H9 (cell line): ENCODE results near the gene SPIRE2. TPM values are rescaled to one million over a fixed set of nuclear protein-coding genes. Genes with fewer than 3 reads are reported as not detected.

Source experiments
- DNase-seq: peaks from one replicate; pipeline ENCODE4 v3.0.0-alpha.2; 2017
- H2AFZ ChIP-seq: one replicate; pipeline ENCODE4 v1.6.1; 2013; ENCODE audit warnings: mild to moderate bottlenecking, low read length, control low read depth, moderate library complexity
- H2AK5ac ChIP-seq: 2 replicates; pipeline ENCODE4 v1.6.1; 2013; ENCODE audit warnings: low read length, control low read depth, mixed read lengths; ENCODE audit not compliant: insufficient read length
- H2BK120ac ChIP-seq: one replicate; pipeline ENCODE4 v1.6.1; 2013; ENCODE audit warnings: low read depth, mild to moderate bottlenecking, low read length, control low read depth, inconsistent platforms; ENCODE audit not compliant: poor library complexity, severe bottlenecking
- H2BK12ac ChIP-seq: 2 replicates; pipeline ENCODE4 v1.6.1; 2013; ENCODE audit warnings: low read length, control low read depth, mixed read lengths, low read depth; ENCODE audit not compliant: insufficient read length
- H2BK15ac ChIP-seq: 2 replicates; pipeline ENCODE4 v1.6.1; 2013; ENCODE audit warnings: low read depth, low read length, control low read depth
- H2BK20ac ChIP-seq: one replicate; pipeline ENCODE4 v1.6.1; 2013; ENCODE audit warnings: low read depth, mild to moderate bottlenecking, low read length, control low read depth, inconsistent platforms; ENCODE audit not compliant: poor library complexity, severe bottlenecking
- H2BK5ac ChIP-seq: 2 replicates; pipeline ENCODE4 v1.6.1; 2013; ENCODE audit warnings: low read length, control low read depth, mixed read lengths; ENCODE audit not compliant: insufficient read length
- H3K14ac ChIP-seq: 2 replicates; pipeline ENCODE4 v1.6.1; 2013; ENCODE audit warnings: low read length, control low read depth; ENCODE audit not compliant: insufficient read depth
- H3K18ac ChIP-seq: 2 replicates; pipeline ENCODE4 v1.6.1; 2013; ENCODE audit warnings: low read depth, mild to moderate bottlenecking, mixed read lengths, low read length, control low read depth; ENCODE audit not compliant: insufficient read length
- H3K23ac ChIP-seq: 2 replicates; pipeline ENCODE4 v1.6.1; 2013; ENCODE audit warnings: low read length, control low read depth, mixed read lengths, low read depth; ENCODE audit not compliant: insufficient read length
- H3K23me2 ChIP-seq: 2 replicates; pipeline ENCODE4 v1.6.1; 2013; ENCODE audit warnings: low read depth, mild to moderate bottlenecking, mixed read lengths, low read length, control low read depth; ENCODE audit not compliant: insufficient read length, poor library complexity, severe bottlenecking
- H3K27ac ChIP-seq: 2 replicates; pipeline ENCODE4 v1.5.1; 2013; ENCODE audit warnings: low read length, control low read depth, mixed read lengths, low read depth; ENCODE audit not compliant: insufficient read length
- H3K27me3 ChIP-seq: 2 replicates; pipeline ENCODE4 v1.6.1; 2013; ENCODE audit warnings: low read length, control low read depth, inconsistent platforms; ENCODE audit not compliant: insufficient read depth
- H3K4ac ChIP-seq: 2 replicates; pipeline ENCODE4 v1.6.1; 2013; ENCODE audit warnings: low read depth, mild to moderate bottlenecking, control low read depth, inconsistent platforms, low read length, moderate library complexity
- H3K4me1 ChIP-seq: 2 replicates; pipeline ENCODE4 v1.6.1; 2013; ENCODE audit warnings: low read length, control low read depth, inconsistent platforms; ENCODE audit not compliant: insufficient read depth
- H3K4me2 ChIP-seq: 2 replicates; pipeline ENCODE4 v1.6.1; 2013; ENCODE audit warnings: low read length, control low read depth, mixed read lengths; ENCODE audit not compliant: insufficient read length, insufficient read depth
- H3K56ac ChIP-seq: 2 replicates; pipeline ENCODE4 v1.6.1; 2013; ENCODE audit warnings: low read depth, mild to moderate bottlenecking, mixed read lengths, low read length, control low read depth; ENCODE audit not compliant: insufficient read length
- H3K79me1 ChIP-seq: 2 replicates; pipeline ENCODE4 v1.6.1; 2013; ENCODE audit warnings: low read depth, mild to moderate bottlenecking, moderate library complexity, low read length, control low read depth, inconsistent platforms; ENCODE audit not compliant: insufficient read depth, poor library complexity, severe bottlenecking
- H3K79me2 ChIP-seq: 2 replicates; pipeline ENCODE4 v1.6.1; 2013; ENCODE audit warnings: low read length, control low read depth, inconsistent platforms; ENCODE audit not compliant: insufficient read depth
- H3K9ac ChIP-seq: 2 replicates; pipeline ENCODE4 v1.6.1; 2013; ENCODE audit warnings: low read length, control low read depth, mixed read lengths; ENCODE audit not compliant: insufficient read length; ENCODE audit errors: extremely low read depth
- H3K9me3 ChIP-seq: one replicate; pipeline ENCODE4 v1.6.1; 2013; ENCODE audit warnings: low read depth, low read length, inconsistent platforms; ENCODE audit not compliant: control insufficient read depth
- H3T11ph ChIP-seq: one replicate; pipeline ENCODE4 v1.6.1; 2013; ENCODE audit warnings: mild to moderate bottlenecking, low read length, control low read depth, inconsistent platforms
- H4K20me1 ChIP-seq: one replicate; pipeline ENCODE4 v1.6.1; 2013; ENCODE audit not compliant: control insufficient read depth, insufficient read length, insufficient read depth
- H4K5ac ChIP-seq: 2 replicates; pipeline ENCODE4 v1.6.1; 2013; ENCODE audit warnings: low read depth, mild to moderate bottlenecking, mixed read lengths, low read length, control low read depth; ENCODE audit not compliant: insufficient read length
- H4K8ac ChIP-seq: replicated peaks from 2 replicates; pipeline ENCODE4 v1.6.1; 2013; ENCODE audit warnings: low read length, control low read depth, mixed read lengths, low read depth; ENCODE audit not compliant: insufficient read length
- H4K91ac ChIP-seq: 2 replicates; pipeline ENCODE4 v1.6.1; 2013; ENCODE audit warnings: low read depth, mild to moderate bottlenecking, moderate library complexity, mixed read lengths, low read length, control low read depth; ENCODE audit not compliant: insufficient read length
- H3K27ac Mint-ChIP-seq, 3 experiments: 2 replicates in 2 of 3; 3 replicates in 1 of 3; pipeline ENCODE4 v1.8.0; 2020 to 2021; ENCODE audit warnings: mixed read lengths in 3 of 3, mild to moderate bottlenecking in 1 of 3, moderate library complexity in 1 of 3
- H3K27me3 Mint-ChIP-seq: 2 replicates; pipeline ENCODE4 v1.8.0; 2021; ENCODE audit warnings: low read depth, mild to moderate bottlenecking, moderate library complexity, mixed read lengths
- H3K36me3 Mint-ChIP-seq, 3 experiments: 2 replicates in 2 of 3; 3 replicates in 1 of 3; pipeline ENCODE4 v1.8.0; 2020 to 2021; ENCODE audit warnings: low read depth in 3 of 3, mixed read lengths in 3 of 3; ENCODE audit not compliant: insufficient read depth in 1 of 3
- H3K4me1 Mint-ChIP-seq, 2 experiments: 2 replicates each; pipeline ENCODE4 v1.8.0; 2020; ENCODE audit warnings: mixed read lengths in 2 of 2
- H3K4me3 Mint-ChIP-seq, 2 experiments: 2 replicates in 1 of 2; 3 replicates in 1 of 2; pipeline ENCODE4 v1.8.0; 2020 to 2021; ENCODE audit warnings: mild to moderate bottlenecking in 2 of 2, mixed read lengths in 2 of 2, moderate library complexity in 1 of 2
- H3K9me3 Mint-ChIP-seq, 2 experiments: 2 replicates in 1 of 2; 3 replicates in 1 of 2; pipeline ENCODE4 v1.8.0; 2020; ENCODE audit warnings: mild to moderate bottlenecking in 2 of 2, mixed read lengths in 2 of 2, moderate library complexity in 1 of 2
- CTCF ChIP-seq: fragments of 200-600 bp; sonication (generic); conservative IDR thresholded peaks from 3 replicates; pipeline ENCODE4 v1.8.0; 2021; ENCODE audit warnings: antibody characterized with exemption, mild to moderate bottlenecking
- WGBS: extraction: QIAGEN DNeasy Blood & Tissue Kit; methylation state at CpG from one replicate; pipeline ENCODE4 v1.1.7; 2013; ENCODE audit warnings: missing lambda C conversion rate, low lambda C conversion rate, mixed read lengths; ENCODE audit not compliant: insufficient read length; ENCODE audit errors: extremely low coverage; 5-methylcytosine and 5-hydroxymethylcytosine counted together
- total RNA-seq: library from RNA; stranded (reverse); gene quantifications from 2 replicates; pipeline ENCODE4 v1.2.1, GENCODE V29; 2021

Gene SPIRE2
- total RNA-seq, 1 experiment from 2014 or later, result 6.9 TPM

DNA sequence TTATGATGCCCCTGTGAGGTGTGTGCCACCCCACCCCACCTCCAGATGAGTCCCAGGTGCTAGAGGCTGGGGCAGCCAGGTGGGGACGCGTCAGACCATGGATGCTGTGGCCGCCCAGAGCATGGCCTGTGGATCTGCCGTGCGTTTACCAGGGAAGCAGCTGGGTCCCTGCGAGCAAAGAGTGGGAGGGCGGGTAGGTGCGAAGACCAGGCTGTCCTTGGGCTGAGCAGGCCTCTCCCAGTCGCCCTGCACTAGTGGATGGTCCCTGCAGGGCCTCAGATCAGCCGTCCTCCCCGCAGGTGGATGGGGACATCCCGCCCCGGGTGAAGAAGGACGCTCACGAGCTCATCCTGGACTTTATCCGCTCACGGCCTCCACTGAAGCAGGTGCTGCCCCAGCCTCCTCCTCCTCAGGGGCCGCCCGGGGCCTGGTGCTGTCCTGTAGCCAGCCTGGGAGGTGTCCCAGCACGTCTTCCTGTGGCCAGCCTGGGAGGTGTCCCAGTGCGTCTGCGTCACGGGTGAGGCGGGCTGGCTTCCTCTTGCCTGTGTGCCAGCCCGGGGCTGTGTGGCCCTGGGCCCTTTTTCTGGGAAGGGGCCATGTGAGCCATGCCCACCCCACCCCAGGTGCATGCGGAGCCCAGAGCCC lies 27.1 kb downstream of the SPIRE2 start:
- Histone ChIP-seq H3K9ac (no peak overlapping the region), H2AK5ac (no peak overlapping the region)
- DNase-seq, result no peak

More for the DNA sequence above, 27.1 kb downstream of the SPIRE2 start:
- H3K4me2 ChIP-seq, result no peak overlapping the region
- no peaks in the 10 kb centered on the region for H4K20me1 ChIP-seq
- no peaks in the 10 kb centered on the region for H3K4me1 ChIP-seq
- no peaks in the 10 kb centered on the region; the same call in none of the 2 replicates for H3K27me3 Mint-ChIP-seq
- H3K23ac ChIP-seq, result no peak overlapping the region
- H3K18ac ChIP-seq, result no peak overlapping the region
- H3K9me3 Mint-ChIP-seq, result no peaks in the 10 kb centered on the region
- peaks cover 0 to 2% (median 0%) of the 10 kb centered on the region in 3 experiments; a peak in 2 of 7 replicates for H3K36me3 Mint-ChIP-seq
- no peaks in the 10 kb centered on the region for H3K79me1 ChIP-seq
- peaks cover 2 to 6% of the 10 kb centered on the region in 2 experiments; a peak in 2 of 4 replicates for H3K4me1 Mint-ChIP-seq
- no peaks in the 10 kb centered on the region for H3K9me3 ChIP-seq
- no peaks in the 10 kb centered on the region for H3K23me2 ChIP-seq
- no peak overlapping the region for H2BK12ac ChIP-seq
- no peak overlapping the region for H2BK5ac ChIP-seq
- H2BK15ac ChIP-seq, result no peak overlapping the region
- H3K27ac ChIP-seq, result no peak overlapping the region
- H4K5ac ChIP-seq, result no peak overlapping the region
- H3T11ph ChIP-seq, result no peak overlapping the region
- no peak overlapping the region for H3K4ac ChIP-seq
- no peak overlapping the region for H4K8ac ChIP-seq
- no peaks in the 10 kb centered on the region for H3K27me3 ChIP-seq
- no peak for TF ChIP-seq CTCF
- H3K14ac ChIP-seq, result no peak overlapping the region; the same call in 1 of the 2 replicates
- no peak overlapping the region for H2BK20ac ChIP-seq
- no peak overlapping the region for H3K56ac ChIP-seq
- no peak overlapping the region for H4K91ac ChIP-seq
- no peak overlapping the region for H2BK120ac ChIP-seq
- H2AFZ ChIP-seq, result no peak overlapping the region
- H3K27ac Mint-ChIP-seq, result no peak overlapping the region
- H3K4me3 Mint-ChIP-seq, result no peak overlapping the region
- no peaks in the 10 kb centered on the region for H3K79me2 ChIP-seq
- no CpG with 5 or more reads among the region's 26 CpGs for WGBS
